ENCODE measurements around the gene KRABD2.

- no peak for TF ChIP-seq EZH2 (IDR thresholded peaks at IDR 0.05)
- TF ChIP-seq, protein P1, sequence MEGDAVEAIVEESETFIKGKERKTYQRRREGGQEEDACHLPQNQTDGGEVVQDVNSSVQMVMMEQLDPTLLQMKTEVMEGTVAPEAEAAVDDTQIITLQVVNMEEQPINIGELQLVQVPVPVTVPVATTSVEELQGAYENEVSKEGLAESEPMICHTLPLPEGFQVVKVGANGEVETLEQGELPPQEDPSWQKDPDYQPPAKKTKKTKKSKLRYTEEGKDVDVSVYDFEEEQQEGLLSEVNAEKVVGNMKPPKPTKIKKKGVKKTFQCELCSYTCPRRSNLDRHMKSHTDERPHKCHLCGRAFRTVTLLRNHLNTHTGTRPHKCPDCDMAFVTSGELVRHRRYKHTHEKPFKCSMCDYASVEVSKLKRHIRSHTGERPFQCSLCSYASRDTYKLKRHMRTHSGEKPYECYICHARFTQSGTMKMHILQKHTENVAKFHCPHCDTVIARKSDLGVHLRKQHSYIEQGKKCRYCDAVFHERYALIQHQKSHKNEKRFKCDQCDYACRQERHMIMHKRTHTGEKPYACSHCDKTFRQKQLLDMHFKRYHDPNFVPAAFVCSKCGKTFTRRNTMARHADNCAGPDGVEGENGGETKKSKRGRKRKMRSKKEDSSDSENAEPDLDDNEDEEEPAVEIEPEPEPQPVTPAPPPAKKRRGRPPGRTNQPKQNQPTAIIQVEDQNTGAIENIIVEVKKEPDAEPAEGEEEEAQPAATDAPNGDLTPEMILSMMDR (IDR thresholded peaks at IDR 0.05) = no peak
- no peak for TF ChIP-seq EZH2phosphoT487 (IDR thresholded peaks at IDR 0.05)
Measured at GRCh38 chr17:8332128-8332527, 44.4 kb downstream of the KRABD2 start.

Measured in neural progenitor cell (in vitro differentiated cells).